Smooth muscle cell (in vitro differentiated cells): ENCODE measurements around the gene NPBWR2. TPM values are rescaled to one million over a fixed set of nuclear protein-coding genes. Genes with fewer than 3 reads are reported as not detected.
A peak's percentile ranks its signal among the peaks of the same experiment; 100 is the strongest.

Source experiments
- DNase-seq: peaks from one replicate; lab custom pipeline; 2025; ENCODE audit not compliant: unreplicated experiment; lab: John Stamatoyannopoulos, UW
- H2AFZ ChIP-seq: fragments of 200-600 bp; sonication (generic); 2 replicates; pipeline ENCODE4 v1.6.0; 2016; ENCODE audit warnings: antibody characterized with exemption, low read depth, mild to moderate bottlenecking
- H3F3A ChIP-seq: fragments of 200-600 bp; sonication (generic); 2 replicates; pipeline ENCODE4 v1.6.0; 2017; ENCODE audit warnings: antibody characterized with exemption, low read depth
- H3K27ac ChIP-seq: fragments of 200-600 bp; sonication (generic); 2 replicates; pipeline ENCODE4 v1.5.1; 2016; ENCODE audit warnings: low read depth, mild to moderate bottlenecking
- H3K27me3 ChIP-seq: fragments of 200-600 bp; sonication (generic); 2 replicates; pipeline ENCODE4 v1.6.1; 2016; ENCODE audit warnings: low read depth, mild to moderate bottlenecking
- H3K36me3 ChIP-seq: fragments of 200-600 bp; sonication (generic); 2 replicates; pipeline ENCODE4 v1.5.1; 2016; ENCODE audit warnings: low read depth
- H3K4me1 ChIP-seq: fragments of 200-600 bp; sonication (generic); 2 replicates; pipeline ENCODE4 v1.5.1; 2016; ENCODE audit warnings: low read depth
- H3K4me2 ChIP-seq: fragments of 200-600 bp; sonication (generic); 2 replicates; pipeline ENCODE4 v1.6.0; 2016; ENCODE audit warnings: mild to moderate bottlenecking
- H3K4me3 ChIP-seq: fragments of 200-600 bp; sonication (generic); 2 replicates; pipeline ENCODE4 v1.5.1; 2016; ENCODE audit warnings: mild to moderate bottlenecking
- H3K79me2 ChIP-seq: fragments of 200-600 bp; sonication (generic); 2 replicates; pipeline ENCODE4 v1.6.0; 2016; ENCODE audit warnings: low read depth, mild to moderate bottlenecking
- H3K9ac ChIP-seq: fragments of 200-600 bp; sonication (generic); 2 replicates; pipeline ENCODE4 v1.6.0; 2016; ENCODE audit warnings: low read depth
- H3K9me3 ChIP-seq: fragments of 200-600 bp; sonication (generic); replicated peaks from 2 replicates; pipeline ENCODE4 v1.5.1; 2016; ENCODE audit warnings: low read depth
- H4K20me1 ChIP-seq: fragments of 200-600 bp; sonication (generic); 2 replicates; pipeline ENCODE4 v1.6.0; 2016; ENCODE audit warnings: low read depth
- WGBS: methylation state at CpG from one replicate; pipeline ENCODE4 v1.1.7; 2016; ENCODE audit warnings: low lambda C conversion rate; 5-methylcytosine and 5-hydroxymethylcytosine counted together
- polyA plus RNA-seq: library from polyadenylated mRNA; unstranded; fragments of >200 nt; fragmentation: Nextera tagmentation; extraction: Ambion mirVana; gene quantifications from 2 replicates; pipeline ENCODE4 v1.2.1, GENCODE V29; 2016
- total RNA-seq: library from RNA; depleted of rRNA; stranded (reverse); fragments of >200 nt; gene quantifications from 2 replicates; pipeline ENCODE4 v1.2.3, GENCODE V29; 2014
- TF ChIP-seq, protein P1 (sequence below): fragments of 200-600 bp; sonication (generic); IDR thresholded peaks from 2 replicates; pipeline ENCODE4 v1.5.1; 2017; ENCODE audit warnings: borderline replicate concordance, mild to moderate bottlenecking, antibody characterized with exemption; ENCODE audit not compliant: insufficient read depth, poor library complexity, severe bottlenecking

NPBWR2 gene
- total and polyA plus RNA-seq, 2 experiments from 2014 or later = not detected

DNA sequence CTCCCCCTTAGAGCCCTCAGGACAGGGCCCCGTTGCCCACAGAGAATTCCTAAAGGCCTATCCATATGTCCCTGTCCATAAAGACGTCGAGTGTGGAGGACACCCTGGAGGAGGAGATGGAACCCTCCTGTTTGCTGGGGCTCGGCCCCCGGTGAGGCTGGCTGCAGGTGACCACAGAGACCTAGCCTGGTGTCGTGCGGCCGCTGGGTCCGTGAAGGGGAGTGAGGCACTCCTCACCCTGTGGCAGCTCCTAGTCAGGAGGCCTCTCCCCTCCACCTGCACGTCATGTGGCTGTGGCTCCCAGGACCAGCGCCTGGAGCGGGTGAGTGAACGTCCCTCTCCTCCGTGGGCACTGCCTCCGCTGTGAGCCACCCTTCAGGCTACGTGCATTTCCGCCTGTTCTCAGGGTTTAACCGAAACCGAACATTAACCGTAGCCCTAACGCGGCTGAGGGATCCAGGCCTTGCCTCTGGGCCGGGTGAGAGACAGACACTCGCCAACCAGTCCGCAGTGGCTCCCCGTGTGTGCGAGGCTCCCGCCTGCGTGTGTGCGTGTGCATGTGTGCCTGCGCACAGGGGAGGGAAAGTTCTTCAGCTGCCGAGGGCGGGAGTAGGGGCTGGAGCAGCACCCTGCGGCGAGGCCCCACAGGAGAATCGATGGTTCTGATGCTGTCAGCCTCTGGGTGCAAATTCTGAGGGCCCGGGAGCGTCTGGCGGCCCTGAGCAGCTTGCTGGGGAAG lies 50.3 kb downstream of the NPBWR2 start:
- no peak overlapping the region for H3K4me3 ChIP-seq
- H3K36me3 ChIP-seq = no peaks in the 10 kb centered on the region
- TF ChIP-seq, protein P1, sequence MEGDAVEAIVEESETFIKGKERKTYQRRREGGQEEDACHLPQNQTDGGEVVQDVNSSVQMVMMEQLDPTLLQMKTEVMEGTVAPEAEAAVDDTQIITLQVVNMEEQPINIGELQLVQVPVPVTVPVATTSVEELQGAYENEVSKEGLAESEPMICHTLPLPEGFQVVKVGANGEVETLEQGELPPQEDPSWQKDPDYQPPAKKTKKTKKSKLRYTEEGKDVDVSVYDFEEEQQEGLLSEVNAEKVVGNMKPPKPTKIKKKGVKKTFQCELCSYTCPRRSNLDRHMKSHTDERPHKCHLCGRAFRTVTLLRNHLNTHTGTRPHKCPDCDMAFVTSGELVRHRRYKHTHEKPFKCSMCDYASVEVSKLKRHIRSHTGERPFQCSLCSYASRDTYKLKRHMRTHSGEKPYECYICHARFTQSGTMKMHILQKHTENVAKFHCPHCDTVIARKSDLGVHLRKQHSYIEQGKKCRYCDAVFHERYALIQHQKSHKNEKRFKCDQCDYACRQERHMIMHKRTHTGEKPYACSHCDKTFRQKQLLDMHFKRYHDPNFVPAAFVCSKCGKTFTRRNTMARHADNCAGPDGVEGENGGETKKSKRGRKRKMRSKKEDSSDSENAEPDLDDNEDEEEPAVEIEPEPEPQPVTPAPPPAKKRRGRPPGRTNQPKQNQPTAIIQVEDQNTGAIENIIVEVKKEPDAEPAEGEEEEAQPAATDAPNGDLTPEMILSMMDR = no peak
- H3K9ac ChIP-seq = no peak overlapping the region
- H3F3A ChIP-seq = peaks cover 11% of the 10 kb centered on the region
- H3K79me2 ChIP-seq = no peaks in the 10 kb centered on the region
- no peak for DNase-seq
- no peak overlapping the region for H2AFZ ChIP-seq
- WGBS = 84% methylated on average over 38 of the region's 39 CpGs
- no peaks in the 10 kb centered on the region for H3K4me1 ChIP-seq
- no peak overlapping the region for H3K4me2 ChIP-seq
- no peaks in the 10 kb centered on the region for H4K20me1 ChIP-seq
- H3K9me3 ChIP-seq = no peaks in the 10 kb centered on the region
- H3K27ac ChIP-seq = no peak overlapping the region
- H3K27me3 ChIP-seq = no peaks in the 10 kb centered on the region

DNA sequence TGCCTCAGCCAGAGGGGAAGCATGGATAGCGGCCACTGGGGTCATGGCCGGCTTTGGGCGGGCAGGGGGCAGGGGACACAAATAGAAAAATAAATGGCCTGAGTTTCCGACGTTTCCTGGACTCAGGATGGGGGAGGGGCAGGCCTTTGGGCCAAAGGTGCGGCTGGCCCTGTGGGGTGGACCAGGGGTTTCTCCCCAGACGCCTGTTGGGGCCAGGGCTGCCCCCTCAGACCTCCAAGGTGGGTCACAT lies 50.8 kb downstream of the NPBWR2 start:
- DNase-seq = no peak
- no peaks in the 10 kb centered on the region for H4K20me1 ChIP-seq
- H3K4me3 ChIP-seq = no peak overlapping the region
- H3K9me3 ChIP-seq = no peaks in the 10 kb centered on the region
- H3K27me3 ChIP-seq = no peaks in the 10 kb centered on the region
- no peaks in the 10 kb centered on the region for H3K4me1 ChIP-seq
- no peak overlapping the region for H3K4me2 ChIP-seq
- no peak overlapping the region for H3K27ac ChIP-seq
- H3F3A ChIP-seq = peaks cover 11% of the 10 kb centered on the region
- no peak overlapping the region for H3K9ac ChIP-seq
- TF ChIP-seq, protein P1 = no peak
- H3K79me2 ChIP-seq = no peaks in the 10 kb centered on the region
- no peaks in the 10 kb centered on the region for H3K36me3 ChIP-seq
- no peak overlapping the region for H2AFZ ChIP-seq
- WGBS = 78% methylated on average over 6 of the region's 7 CpGs

DNA sequence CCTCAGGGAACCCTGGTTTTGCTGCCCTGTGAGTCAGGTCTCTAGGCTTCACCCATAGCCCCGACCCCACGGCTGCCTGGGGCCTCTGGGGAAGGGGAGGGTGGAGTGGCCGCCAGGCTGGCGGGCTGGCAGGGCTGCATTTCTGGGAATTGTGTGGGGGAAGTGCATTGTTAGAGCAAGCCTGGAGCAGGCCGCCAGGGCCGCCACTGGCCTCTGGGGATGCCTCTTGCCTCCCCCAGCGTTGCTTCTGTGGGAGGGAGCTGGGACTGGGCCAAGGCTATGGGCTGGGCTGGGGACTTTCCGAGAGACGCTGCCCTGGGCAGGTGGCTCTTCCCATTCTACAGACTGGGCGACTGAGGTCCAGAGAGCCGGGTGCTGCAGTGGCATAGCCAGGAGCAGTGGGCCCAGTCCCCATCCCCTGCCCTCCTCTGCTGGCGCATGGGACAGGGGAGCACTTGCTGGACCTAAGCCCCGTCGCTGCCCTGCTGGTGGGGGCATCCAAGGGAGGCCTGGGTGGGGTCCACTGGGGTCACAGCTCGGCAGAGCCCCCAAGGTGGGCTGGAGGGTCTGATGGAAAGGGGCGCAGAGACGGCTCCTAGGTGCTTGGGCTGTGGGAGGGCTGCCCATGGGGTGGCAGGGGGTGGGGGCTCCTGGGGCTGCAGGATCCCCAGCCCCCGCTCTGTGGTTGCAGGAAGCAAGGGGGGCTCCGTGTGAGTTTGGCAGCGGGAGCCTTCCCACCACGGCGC lies 51.3 kb downstream of the NPBWR2 start:
- DNase-seq = no peak
- Histone ChIP-seq H4K20me1 (no peaks in the 10 kb centered on the region), H3K9me3 (no peaks in the 10 kb centered on the region), H3K4me3 (no peak overlapping the region), H3K79me2 (no peaks in the 10 kb centered on the region), H2AFZ (no peak overlapping the region), H3K4me1 (no peaks in the 10 kb centered on the region), H3K9ac (no peak overlapping the region), H3K27ac (peak overlapping the region; percentile 47), H3K4me2 (peak overlapping the region; percentile 57), H3K36me3 (no peaks in the 10 kb centered on the region), H3K27me3 (no peaks in the 10 kb centered on the region), H3F3A (peaks cover 11% of the 10 kb centered on the region)
- TF ChIP-seq, protein P1 = no peak
- WGBS = 40% methylated on average over 12 of the region's 22 CpGs
